Measurements from ENCODE around the gene STK32B. TPM values are rescaled to one million over a fixed set of nuclear protein-coding genes. Genes with fewer than 3 reads are reported as not detected.
A peak's percentile ranks its signal among the peaks of the same experiment; 100 is the strongest.

Gene STK32B
- total and polyA plus RNA-seq, 2 of the 8 experiments (the other 6 are each of a cell fraction or from before 2014, with no cell fraction given), result 2.3 to 2.5 TPM

- H4K91ac ChIP-seq (replicated peaks; ENCODE audit: insufficient read length, low read length), result no peak overlapping the region
- no peak overlapping the region for H3K56ac ChIP-seq (replicated peaks; ENCODE audit: insufficient read length, low read depth, low read length)
- no peak overlapping the region for H3K14ac ChIP-seq (ENCODE audit: insufficient read length)
- CTCF ChIA-PET (ENCODE audit: partially characterized antibody), result no interaction called here
- H3K4ac ChIP-seq (replicated peaks; ENCODE audit: insufficient read length, low read depth, low read length), result no peak overlapping the region
- 100% methylated on average over 3 of the region's 3 CpGs; no CpG with 5 or more reads in 1 of the 2 experiments for WGBS, 2 experiments (ENCODE audit: extremely low coverage in 1 of 2, insufficient coverage in 1 of 2, insufficient read length in 1 of 2, insufficient replicate concordance in 2 of 2, low coverage in 1 of 2, low lambda C conversion rate in 2 of 2, missing lambda C conversion rate in 1 of 2)
- H2BK5ac ChIP-seq (ENCODE audit: low read depth, low read length), result no peak overlapping the region
- H3K4me1 ChIP-seq (replicated peaks in 1 of 4; ENCODE audit: control insufficient read depth in 3 of 4, insufficient read depth in 4 of 4, low read length in 3 of 4), result 0 out of 7 replicates have a peak, but pooled peaks cover 0 to 2% (median 0%) of the 10 kb centered on the region in 4 experiments
- no peak overlapping the region for H2BK15ac ChIP-seq (ENCODE audit: low read length)
- no peak overlapping the region for H3K23ac ChIP-seq (ENCODE audit: insufficient read length)
- H4K5ac ChIP-seq (ENCODE audit: insufficient read length, low read depth, low read length), result no peak overlapping the region
- H2BK12ac ChIP-seq (ENCODE audit: low read depth, low read length), result no peak overlapping the region
- no peaks in the 10 kb centered on the region for H3K27me3 ChIP-seq (replicated peaks in 1 of 4; ENCODE audit: control insufficient read depth in 3 of 4, extremely low read depth in 1 of 4, insufficient read depth in 3 of 4, low read length in 3 of 4)
- no peak overlapping the region for H3K18ac ChIP-seq (ENCODE audit: extremely low read depth, low read length)
- H2AK5ac ChIP-seq (ENCODE audit: low read depth, low read length), result no peak overlapping the region
- H4K8ac ChIP-seq (ENCODE audit: extremely low read depth, insufficient read depth, low read length), result no peak overlapping the region
- TF ChIP-seq CHD2 (IDR thresholded peaks at IDR 0.05; ENCODE audit: low read length), result no peak
- TF ChIP-seq NANOG (IDR thresholded peaks at IDR 0.05; ENCODE audit: insufficient read depth, low read depth, low read length, poor library complexity, severe bottlenecking), result no peak
- no peaks in the 10 kb centered on the region for H3K9me3 ChIP-seq (ENCODE audit: insufficient read depth in 2 of 2, low read depth in 1 of 2, low read length in 1 of 2)
- no peaks in the 10 kb centered on the region for H3K79me2 ChIP-seq (ENCODE audit: control insufficient read depth in 1 of 2, insufficient read depth in 2 of 2, low read length in 2 of 2)
- H2AFZ ChIP-seq (ENCODE audit: low read length), result no peak overlapping the region
- H3K79me1 ChIP-seq (ENCODE audit: low read depth, low read length), result no peaks in the 10 kb centered on the region
- FAIRE-seq (peak; percentile 45), DNase-seq (ENCODE audit: low read depth in 1 of 2, low spot score in 2 of 2) (no peak)
- no peak overlapping the region for H3K9ac ChIP-seq (replicated peaks in 1 of 4; ENCODE audit: extremely low read depth in 1 of 4, low read depth in 3 of 4, low read length in 3 of 4)
- no peak overlapping the region for H2BK20ac ChIP-seq (ENCODE audit: low read length)
- H3K36me3 ChIP-seq (ENCODE audit: control insufficient read depth in 2 of 4, insufficient read depth in 4 of 4, low read length in 3 of 4), result no peaks in the 10 kb centered on the region
- H3K27ac ChIP-seq (ENCODE audit: low read depth, low read length), result no peak overlapping the region
- H3K4me3 ChIP-seq (ENCODE audit: extremely low read depth in 1 of 4, insufficient read depth in 2 of 4, low read depth in 3 of 4, low read length in 4 of 4), result no peak overlapping the region
- H4K20me1 ChIP-seq (replicated peaks in 1 of 2; ENCODE audit: control insufficient read depth in 1 of 2, insufficient read depth in 2 of 2, low read length in 2 of 2), result no peaks in the 10 kb centered on the region
- POLR2A ChIA-PET (ENCODE audit: partially characterized antibody), result no interaction called here
- H3K23me2 ChIP-seq (ENCODE audit: low read depth, low read length), result no peaks in the 10 kb centered on the region
- no peak overlapping the region for H3K4me2 ChIP-seq (ENCODE audit: insufficient read depth in 1 of 2, low read depth in 2 of 2, low read length in 2 of 2)
- H2BK120ac ChIP-seq (replicated peaks; ENCODE audit: low read depth, low read length), result no peak overlapping the region
Observed at GRCh38 chr4:5211282-5211839, 160.1 kb downstream of the STK32B start.

Data from H1 (cell line).